GM21737 (cell line): ENCODE measurements around the gene FBXO27.
"Not testable (repeated sequence)": the region's sequence is repeated elsewhere in the genome, so short reads cannot be mapped to it uniquely, and the experiment has no call there.

Experiments
- ATAC-seq: cut with Tn5 transposase; IDR thresholded peaks from one replicate; pipeline ENCODE4 v1.9.1; 2021; ENCODE audit warnings: mild to moderate bottlenecking, moderate library complexity; ENCODE audit not compliant: unreplicated experiment

Gene FBXO27

DNA sequence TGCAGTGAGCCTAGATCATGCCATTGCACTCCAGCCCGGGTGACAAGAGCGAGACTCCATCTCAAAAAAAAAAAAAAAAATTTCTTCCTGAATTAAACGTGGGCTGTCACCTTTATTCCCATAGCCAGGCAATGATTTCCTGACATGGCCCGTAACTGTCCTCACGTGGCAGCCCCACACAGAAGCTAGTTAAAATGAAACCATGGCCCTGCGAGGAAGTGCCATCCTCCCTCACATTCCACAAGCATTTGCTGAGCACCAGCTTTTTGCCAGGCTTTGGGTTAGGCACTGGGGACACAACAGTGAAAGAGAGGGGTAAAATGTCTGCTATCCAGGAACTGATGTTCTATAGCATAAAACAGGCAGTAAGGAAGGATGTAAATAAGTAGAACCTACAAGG is 13.2 kb upstream of the FBXO27 start:
- no peak for ATAC-seq

DNA sequence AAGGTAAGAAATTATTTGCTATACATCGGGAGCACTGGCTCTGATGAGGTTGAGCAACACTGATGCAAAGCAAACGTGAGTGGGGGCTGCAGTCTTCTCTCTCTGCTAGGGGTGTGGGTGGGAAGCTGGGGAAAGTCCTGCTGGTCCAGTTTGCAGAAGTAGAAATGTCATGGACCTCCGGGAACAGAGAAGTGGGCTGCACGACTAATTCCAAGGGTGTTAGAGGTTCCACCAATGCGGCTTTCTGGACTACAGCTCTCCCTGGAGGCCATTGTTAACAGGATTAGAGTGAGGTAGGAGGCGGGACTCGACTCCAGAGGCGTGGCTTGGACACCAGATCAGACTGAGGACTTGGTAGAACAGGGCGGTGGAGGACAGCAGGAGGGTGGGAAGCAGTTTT is 5.7 kb upstream of the FBXO27 start:
- ATAC-seq, result no peak

DNA sequence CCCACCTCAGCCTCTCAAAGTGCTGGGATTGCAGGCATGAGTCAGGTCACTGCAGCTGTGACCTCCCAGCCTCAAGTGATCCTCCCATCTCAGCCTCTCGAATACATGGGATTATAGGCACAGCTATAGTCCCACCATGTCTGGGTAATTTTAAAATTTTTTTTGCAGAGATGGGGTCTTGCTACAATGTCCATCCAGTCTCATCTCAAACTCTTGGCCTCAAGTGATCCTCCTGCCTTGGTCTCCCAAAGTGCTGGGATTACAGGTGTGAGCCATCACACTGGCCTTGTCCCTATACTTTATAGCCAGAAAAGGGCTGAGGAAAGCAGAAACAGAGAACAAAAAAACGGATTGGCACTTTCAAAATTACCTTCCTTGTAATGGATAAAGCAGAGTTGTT is 4.8 kb upstream of the FBXO27 start:
- no peak for ATAC-seq

DNA sequence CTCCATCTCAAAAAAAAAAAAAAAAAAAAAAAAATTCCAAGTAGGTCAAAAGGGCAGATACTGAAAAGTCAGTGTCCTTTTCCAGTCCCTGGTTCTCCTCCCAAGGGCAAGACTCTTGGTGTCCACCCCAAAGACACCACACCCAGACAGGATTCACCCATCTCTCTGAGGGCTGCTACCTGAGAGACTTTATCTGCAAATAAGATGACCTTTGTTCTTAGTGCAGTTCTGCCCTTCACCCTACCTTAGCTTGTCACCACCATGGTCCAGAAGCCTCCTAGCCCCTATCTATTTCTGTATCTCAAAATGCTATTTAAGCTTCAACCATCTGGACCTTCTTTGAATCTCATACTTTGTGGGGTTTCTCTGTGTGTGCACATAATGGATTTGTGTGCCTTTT is 4.2 kb upstream of the FBXO27 start:
- ATAC-seq, result no peak

DNA sequence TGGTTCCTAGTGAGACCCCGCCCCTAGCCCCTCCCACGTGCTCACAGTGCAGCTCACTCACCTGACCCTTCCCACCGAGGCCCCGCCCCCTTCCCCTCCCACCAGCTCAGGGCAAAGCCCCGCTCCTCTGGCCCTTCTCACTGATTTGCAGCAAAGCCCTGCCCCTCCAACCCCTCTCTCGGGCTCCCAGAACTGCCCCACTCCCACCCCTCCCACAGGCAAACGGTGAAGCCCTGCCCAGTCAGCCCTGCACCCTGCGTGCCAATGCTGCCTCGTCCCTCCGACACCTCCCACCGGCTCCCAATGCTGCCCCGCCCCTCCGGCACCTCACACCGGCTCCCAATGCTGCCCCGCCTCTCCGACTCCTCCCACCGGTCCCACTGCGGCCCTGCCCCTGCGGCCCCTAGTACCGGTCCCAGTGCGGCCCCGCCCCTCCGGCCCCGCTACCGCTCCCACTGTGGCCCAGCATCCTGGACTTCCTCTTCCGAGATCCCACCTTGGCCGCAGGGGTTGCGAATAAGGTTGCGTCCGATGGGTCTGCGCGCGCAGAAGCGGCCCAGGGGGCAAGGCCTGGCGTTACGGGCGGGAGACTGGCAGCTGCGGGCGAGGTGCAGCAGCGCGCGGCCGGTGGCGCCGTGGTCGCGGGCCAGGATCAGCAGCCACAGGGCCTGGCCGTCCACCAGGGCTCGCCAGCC is 834 bp downstream of the FBXO27 start:
- no peak for ATAC-seq

DNA sequence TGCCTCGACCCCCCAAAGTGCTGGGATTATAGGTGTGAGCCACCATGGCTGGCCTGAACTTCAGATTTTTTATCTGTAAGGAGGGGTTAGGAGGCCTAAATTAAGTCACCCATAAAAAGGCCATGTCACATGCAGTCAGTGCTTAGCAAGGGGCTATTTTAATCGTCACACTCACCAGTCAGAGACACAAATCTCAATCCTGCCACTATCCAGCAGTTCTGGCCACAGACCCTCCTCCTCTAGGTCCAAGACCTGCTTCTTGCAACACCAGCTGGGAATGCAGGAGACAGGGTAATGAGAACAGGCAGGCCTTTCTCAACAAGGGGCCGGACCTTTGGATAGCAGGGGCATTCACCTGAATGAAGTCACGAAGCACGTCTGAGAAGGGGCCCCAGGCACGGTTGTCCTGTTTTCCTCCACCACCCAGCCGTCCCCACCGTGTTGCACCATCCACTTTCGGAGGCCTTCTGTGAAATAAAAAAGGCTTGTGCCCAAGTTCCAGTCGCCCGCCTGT is 1.4 kb downstream of the FBXO27 start:
- ATAC-seq, result no peak

DNA sequence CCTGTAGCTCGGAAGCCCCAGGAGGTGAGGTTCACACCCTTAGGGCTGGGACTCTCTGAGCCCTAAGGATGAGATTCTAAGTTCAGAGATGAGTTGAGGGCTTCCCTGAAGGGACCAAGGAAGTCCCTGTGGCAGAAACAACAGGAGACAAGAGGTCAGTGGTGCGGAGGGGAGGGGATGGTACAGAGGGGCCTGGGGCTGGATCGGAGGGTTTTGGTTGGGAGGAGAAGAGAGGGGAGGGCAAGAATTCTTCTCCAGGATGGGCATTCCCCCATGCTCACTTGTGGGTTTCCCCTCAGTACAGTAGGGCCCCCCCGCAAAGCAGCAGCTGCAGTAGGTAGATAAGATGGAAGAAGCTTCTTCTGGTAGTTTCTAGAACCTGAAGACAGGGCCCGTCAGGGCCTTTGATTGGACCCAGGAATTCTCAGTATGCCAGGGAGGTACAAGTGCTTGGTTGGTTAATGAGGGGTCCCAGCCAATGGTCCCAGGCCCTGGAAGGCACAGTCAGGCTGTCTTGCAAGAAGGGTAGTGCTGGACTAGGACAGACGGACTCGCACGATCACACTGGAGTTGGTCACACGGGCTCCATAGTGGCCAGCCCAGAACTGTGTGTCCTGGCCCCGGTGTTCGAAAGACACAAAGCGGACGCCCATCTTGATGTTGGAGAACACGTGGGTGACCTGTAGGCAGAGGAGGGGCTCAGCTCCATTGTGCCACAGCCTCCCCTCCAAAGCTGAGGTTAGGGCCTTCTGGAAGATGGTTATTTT is 7.3 kb downstream of the FBXO27 start:
- ATAC-seq, result no peak

DNA sequence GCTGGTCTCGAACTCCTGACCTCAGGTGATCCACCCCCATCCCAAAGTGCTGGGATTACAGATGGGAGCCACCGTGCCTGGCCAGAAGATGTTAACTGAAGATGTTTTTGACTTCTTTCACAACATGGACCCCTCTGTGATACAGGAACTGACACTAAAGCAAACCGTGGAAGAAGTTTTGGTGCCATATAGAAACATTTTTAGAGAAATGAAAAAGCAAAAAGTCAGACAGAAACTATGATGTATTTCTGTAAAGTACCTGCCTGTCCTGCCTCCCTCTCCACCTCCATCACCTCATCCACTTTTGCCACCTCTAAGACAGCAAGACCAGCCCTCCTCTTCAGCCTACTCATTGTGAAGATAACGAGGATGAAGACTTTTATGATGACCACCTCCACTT is 11.3 kb downstream of the FBXO27 start:
- ATAC-seq, result no peak

DNA sequence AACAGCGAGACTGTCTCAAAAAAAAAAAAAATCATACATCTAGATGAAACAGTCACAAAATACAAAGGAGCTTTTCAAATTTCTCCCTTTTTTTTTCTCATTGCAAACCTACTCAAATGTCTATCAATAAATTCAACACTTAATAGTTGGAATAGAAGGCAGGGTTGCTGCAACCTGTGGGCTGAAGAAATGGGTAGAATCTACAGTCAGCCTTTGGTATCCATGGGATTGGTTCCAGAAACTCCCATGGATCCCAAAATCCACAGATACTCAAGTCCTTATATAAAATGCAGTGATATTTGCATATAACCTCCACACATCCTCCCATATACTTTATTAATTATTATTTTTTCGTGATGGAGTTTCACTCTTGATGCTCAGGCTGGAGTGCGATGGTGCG is 14.7 kb downstream of the FBXO27 start:
- ATAC-seq, result no peak

DNA sequence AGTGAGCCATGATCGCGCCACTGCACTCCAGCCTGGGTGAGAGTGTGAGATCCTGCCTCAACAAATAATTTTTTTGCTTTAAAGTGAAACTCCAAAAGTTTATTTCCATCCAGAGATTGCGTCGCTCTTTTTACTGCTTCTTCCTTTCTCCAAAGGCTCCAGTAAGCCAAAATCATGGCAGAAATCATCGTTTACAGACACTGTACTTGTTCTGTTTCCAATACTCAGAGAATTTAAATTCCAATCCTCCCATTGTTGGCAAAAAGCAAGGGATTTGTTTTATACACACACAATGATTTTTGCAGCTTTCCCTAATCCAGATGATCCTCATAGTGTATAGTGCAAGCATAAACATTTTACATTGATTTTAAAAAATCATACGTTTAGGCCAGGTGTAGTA is 15.3 kb downstream of the FBXO27 start:
- no peak for ATAC-seq

DNA sequence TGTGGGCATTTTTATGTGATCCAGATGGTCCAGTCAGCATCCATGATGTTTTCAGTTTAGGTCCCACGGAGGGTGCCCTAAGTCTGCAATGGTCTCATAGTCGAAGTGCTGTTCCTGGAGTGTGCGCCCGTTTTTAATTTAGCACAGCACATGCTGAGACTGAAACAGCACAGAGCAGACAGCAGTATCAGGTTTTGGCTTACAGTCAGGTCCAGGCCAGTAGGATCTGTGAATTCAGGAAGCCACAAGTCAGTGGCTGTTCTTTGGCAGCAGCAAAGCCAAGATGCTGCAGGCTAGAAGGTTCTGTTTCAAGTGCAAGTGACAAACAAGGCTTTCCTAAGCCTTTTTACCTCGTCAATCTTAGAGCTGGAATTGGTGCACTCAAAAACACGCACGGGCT is 18.3 kb downstream of the FBXO27 start:
- ATAC-seq, result no peak

DNA sequence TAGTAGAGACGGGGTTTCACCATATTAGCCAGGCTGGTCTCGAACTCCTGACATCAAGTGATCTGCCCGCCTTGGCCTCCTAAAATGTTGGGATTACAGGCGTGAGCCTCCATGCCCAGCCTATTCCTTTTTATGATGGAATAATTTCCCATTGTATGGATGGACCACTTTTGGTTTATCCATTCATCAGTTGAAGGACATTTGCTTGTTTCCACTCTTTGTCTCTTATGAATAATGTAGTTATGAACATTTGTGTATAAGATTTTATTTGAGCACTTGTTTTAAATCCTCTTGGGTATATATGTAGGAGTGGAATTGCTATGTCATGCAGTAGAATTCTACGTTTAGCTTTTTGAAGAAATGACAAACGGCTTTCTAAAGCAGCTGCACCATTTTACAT is 23.3 kb downstream of the FBXO27 start:
- no peak for ATAC-seq

DNA sequence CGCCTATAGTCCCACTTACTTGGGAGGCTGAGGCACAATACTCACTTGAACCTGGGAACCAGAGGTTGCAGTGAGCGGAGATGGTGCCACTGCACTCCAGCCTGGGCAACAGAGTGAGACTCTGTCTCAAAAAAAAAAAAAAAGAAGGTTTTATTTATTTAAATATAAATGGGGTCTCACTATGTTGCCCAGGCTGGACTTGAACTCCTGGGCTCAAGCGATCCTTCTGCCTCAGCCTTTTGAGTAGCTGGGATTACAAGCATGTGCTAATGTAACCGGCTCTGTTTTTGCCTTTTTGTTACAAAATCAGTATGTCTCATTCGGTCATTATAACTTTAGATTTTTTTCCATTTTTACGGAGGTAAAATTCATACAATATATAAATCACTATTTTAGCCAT is 24.2 kb downstream of the FBXO27 start:
- ATAC-seq, result no peak

DNA sequence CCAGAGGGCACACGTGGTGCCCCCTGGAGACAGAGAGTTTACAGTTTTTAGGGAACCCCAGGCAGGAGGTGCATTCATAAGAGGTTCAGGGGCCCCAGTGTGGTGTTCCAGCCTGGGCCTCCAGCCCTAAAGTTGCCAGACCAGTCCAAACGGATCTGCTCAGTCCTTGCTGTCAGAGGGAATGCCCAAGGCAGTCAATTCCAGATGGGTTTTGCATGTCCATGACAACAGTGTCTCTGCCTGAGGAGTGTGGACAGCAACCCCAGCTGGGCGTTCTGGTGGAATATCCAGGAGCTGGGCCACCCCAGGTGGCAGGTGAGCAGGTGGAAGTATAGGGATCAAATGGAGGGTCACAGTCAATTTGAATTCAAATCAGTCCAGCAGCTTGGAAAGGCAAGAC is 25.3 kb downstream of the FBXO27 start:
- ATAC-seq, result no peak

DNA sequence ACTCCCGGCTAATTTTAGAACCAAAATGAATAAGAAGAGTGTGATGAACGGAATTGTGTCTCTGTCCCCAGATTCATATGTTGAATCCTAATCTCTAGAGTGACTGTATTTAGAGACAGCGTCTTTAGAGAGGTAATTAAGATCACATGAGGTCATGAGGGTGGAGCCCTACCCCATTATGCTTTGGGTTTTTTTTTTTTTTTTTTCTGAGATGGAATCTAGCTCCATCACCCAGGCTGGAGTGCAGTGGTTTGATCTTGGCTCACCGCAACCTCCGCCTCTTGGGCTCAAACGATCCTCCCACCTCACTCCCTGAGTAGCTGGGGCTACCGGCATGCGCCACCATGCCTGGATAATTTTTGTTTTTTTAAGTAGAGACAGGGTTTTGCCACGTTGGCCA is 27.9 kb downstream of the FBXO27 start:
- ATAC-seq, result no peak

DNA sequence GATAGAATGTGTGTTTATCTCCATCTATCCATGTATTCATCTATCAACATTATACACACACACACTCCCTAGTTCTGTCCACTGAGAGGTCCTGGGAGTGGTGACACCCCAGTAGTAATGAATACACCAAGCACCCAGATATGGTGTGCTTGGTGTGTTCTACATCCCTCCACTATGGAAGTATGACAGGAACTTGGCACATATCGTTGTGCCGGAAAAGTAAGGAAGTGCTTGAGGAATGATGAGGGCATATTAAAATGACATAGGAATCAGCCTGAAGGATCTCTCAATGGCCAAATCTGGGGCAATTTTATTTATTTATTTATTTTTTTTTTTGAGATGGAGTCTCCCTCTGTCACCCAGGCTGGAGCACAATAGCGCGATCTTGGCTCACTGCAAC is 28.6 kb downstream of the FBXO27 start:
- ATAC-seq, result no peak

DNA sequence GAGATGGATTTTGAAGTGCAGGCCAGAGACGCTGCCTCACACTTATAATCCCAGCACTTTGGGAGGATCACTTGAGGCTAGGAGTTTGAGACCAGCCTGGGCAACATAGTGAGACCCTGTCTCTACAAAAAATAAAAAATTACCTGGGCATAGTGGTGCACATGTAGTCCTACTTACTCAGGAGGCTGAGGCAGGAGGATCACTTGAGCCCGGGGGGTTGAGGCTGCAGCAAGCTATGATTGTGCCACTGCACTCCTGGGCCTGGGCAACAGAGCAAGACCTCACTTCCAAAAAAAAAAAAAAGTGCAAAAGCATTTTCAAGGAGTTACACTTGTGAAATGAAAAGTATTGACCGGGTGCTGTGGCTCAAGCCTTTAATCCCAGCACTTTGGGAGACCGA is 29.2 kb downstream of the FBXO27 start:
- no peak for ATAC-seq

DNA sequence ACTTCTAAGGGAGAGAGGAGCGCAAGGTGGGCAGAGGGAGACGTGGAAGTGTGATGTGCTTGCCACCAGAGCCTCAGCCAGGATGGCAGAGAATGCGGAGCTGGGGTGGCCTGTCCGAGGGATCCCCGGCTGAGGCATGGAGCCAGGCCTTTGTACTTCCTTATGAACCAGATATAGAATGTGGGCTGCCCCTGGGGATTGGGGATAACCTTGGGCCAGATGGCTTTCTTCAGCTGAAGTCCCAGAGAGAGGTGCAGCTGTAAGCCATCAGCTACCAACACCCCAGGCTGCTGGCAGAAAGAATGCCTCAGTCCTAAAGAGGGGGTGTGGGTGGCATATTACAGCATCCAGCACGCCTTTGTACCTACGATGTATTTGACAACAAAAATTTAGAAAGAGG is 31.3 kb downstream of the FBXO27 start:
- ATAC-seq, result no peak

DNA sequence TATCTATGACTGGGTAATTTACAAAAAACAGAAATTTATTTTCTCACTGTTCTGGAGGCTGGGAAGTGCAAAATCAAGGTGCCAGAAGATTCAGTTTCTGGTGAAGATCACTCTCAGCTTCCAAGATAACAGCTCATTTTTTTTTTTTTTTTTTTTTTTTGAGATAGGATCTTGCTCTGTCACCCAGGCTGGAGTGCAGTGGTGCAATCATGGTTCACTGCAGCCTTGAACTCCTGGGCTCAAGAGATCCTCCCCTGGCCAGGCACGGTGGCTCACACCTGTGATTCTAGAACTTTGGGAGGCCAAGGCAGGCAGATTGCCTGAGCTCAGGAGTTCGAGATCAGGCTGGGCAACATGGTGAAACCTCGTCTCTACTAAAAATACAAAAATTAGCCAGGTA is 34.8 kb downstream of the FBXO27 start:
- not testable (repeated sequence) for ATAC-seq

DNA sequence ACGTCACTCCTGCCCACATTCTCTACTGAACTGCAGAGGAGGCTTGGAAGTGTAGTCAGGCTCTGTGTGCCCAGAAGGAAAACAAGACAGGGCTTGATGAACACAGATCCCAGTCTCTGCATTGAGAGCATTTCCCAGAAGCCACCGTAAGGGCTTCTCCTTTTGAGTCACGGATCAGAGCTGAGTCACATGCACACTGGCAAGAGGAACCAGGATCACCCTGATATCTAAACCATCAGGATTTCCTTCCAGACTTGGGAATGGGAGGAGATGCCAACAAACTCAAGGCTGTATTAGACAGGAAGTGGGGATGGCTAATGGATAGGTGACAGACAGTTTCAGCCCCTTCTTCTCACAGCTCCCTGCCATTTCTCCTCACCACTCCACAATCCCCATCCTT is 39.1 kb downstream of the FBXO27 start:
- no peak for ATAC-seq

DNA sequence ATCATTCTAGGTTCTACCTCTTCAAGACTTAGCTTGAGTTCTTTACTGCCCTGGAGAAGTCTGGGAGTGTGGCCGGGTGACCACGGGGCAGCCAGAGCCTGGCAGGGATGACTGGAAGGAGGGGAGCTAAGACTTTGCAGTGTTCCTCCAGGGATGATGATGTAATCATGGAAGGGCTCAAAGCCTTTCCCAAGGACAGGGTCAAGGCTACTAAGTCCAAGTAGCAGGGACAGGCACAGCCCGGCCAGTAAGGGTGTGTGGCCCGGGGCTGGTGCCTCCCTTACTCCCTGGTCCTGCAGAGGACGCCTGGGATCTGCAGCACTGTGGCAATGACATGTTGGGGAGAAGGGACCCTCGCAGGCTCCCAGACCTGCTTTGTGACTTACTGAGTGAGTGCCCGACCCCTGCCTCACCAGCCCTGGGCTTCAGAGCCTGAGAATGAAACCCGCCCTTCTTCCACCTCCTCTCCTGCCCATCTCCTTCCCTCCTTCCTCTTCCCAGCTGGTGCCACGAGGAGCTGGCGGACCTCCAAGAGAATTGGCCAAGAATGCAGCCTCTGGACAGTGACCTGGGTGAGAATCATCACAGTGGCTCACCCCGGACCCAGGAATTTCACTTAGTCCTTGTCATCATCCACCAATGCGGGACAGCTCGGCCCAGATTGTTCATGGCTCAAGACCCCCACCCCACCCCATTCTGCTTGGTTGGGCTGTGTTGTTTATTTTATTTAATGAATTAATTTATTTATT is 41.2 kb downstream of the FBXO27 start:
- ATAC-seq, result no peak

DNA sequence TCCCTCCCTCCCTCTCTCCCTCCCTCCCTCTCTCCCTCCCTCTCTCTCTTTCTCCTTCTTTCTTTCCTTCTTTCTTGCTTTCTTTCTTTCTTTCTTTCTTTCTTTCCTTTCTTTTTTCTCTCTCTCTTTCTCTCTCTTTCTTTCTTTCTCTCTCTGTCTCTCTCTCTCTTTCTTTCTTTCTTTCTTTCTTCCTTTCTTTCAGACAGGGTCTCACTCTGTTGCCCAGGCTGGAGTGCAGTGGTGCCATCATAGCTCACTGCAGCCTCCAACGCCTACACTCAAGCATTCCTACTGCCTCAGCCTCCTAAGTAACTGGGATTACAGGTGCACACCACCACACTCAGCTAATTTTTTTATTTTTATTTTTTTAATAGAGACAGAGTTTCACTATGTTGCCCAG is 42.7 kb downstream of the FBXO27 start:
- ATAC-seq, result not testable (repeated sequence)
